ENCODE data around the gene KDM4C.

KDM4C gene

GRCh38 chr9:7195526-7195925, 437.8 kb downstream of the KDM4C start:
- TF ChIP-seq YY1 (IDR thresholded peaks at IDR 0.05; ENCODE audit: low read depth) = no peak
- no peak for TF ChIP-seq CREB1 (IDR thresholded peaks at IDR 0.05; ENCODE audit: low read depth)
- TF ChIP-seq EP300 (IDR thresholded peaks at IDR 0.05; ENCODE audit: borderline replicate concordance) = no peak
- TF ChIP-seq, protein P1, sequence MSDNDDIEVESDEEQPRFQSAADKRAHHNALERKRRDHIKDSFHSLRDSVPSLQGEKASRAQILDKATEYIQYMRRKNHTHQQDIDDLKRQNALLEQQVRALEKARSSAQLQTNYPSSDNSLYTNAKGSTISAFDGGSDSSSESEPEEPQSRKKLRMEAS (IDR thresholded peaks at IDR 0.05) = no peak

GRCh38 chr9:7196467-7196866, 438.7 kb downstream of the KDM4C start:
- TF ChIP-seq EGR1 (IDR thresholded peaks at IDR 0.05) (no peak), EP300 (IDR thresholded peaks at IDR 0.05; ENCODE audit: borderline replicate concordance) (no peak), CREB1 (IDR thresholded peaks at IDR 0.05; ENCODE audit: low read depth) (no peak), YY1 (IDR thresholded peaks at IDR 0.05; ENCODE audit: low read depth) (no peak), RAD21 (IDR thresholded peaks at IDR 0.05; ENCODE audit: low read depth) (no peak), TCF12 (IDR thresholded peaks at IDR 0.05; ENCODE audit: low read depth) (no peak), ZBTB7A (IDR thresholded peaks at IDR 0.05; ENCODE audit: low read depth) (no peak), USF1 (IDR thresholded peaks at IDR 0.05) (no peak), TAF1 (IDR thresholded peaks at IDR 0.05; ENCODE audit: low read depth) (no peak), CEBPB (IDR thresholded peaks at IDR 0.05) (no peak), NFIC (IDR thresholded peaks at IDR 0.05) (no peak), FOXM1 (IDR thresholded peaks at IDR 0.05; ENCODE audit: borderline replicate concordance, low read depth) (no peak), TEAD4 (IDR thresholded peaks at IDR 0.05) (no peak)
- TF ChIP-seq, protein P2, sequence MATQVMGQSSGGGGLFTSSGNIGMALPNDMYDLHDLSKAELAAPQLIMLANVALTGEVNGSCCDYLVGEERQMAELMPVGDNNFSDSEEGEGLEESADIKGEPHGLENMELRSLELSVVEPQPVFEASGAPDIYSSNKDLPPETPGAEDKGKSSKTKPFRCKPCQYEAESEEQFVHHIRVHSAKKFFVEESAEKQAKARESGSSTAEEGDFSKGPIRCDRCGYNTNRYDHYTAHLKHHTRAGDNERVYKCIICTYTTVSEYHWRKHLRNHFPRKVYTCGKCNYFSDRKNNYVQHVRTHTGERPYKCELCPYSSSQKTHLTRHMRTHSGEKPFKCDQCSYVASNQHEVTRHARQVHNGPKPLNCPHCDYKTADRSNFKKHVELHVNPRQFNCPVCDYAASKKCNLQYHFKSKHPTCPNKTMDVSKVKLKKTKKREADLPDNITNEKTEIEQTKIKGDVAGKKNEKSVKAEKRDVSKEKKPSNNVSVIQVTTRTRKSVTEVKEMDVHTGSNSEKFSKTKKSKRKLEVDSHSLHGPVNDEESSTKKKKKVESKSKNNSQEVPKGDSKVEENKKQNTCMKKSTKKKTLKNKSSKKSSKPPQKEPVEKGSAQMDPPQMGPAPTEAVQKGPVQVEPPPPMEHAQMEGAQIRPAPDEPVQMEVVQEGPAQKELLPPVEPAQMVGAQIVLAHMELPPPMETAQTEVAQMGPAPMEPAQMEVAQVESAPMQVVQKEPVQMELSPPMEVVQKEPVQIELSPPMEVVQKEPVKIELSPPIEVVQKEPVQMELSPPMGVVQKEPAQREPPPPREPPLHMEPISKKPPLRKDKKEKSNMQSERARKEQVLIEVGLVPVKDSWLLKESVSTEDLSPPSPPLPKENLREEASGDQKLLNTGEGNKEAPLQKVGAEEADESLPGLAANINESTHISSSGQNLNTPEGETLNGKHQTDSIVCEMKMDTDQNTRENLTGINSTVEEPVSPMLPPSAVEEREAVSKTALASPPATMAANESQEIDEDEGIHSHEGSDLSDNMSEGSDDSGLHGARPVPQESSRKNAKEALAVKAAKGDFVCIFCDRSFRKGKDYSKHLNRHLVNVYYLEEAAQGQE (IDR thresholded peaks at IDR 0.05; ENCODE audit: low read depth) = no peak
- TF ChIP-seq, protein P1 (IDR thresholded peaks at IDR 0.05) = no peak

GRCh38 chr9:7201196-7201595, 443.4 kb downstream of the KDM4C start:
- no peak for TF ChIP-seq FOXM1 (IDR thresholded peaks at IDR 0.05; ENCODE audit: borderline replicate concordance, low read depth)
- TF ChIP-seq YY1 (IDR thresholded peaks at IDR 0.05; ENCODE audit: low read depth) = no peak
- TF ChIP-seq NFIC (IDR thresholded peaks at IDR 0.05) = no peak

GRCh38 chr9:7205806-7206205, 448.0 kb downstream of the KDM4C start:
- TF ChIP-seq EGR1 (IDR thresholded peaks at IDR 0.05) (no peak), ZBTB7A (IDR thresholded peaks at IDR 0.05; ENCODE audit: low read depth) (no peak), CREB1 (IDR thresholded peaks at IDR 0.05; ENCODE audit: low read depth) (no peak), USF1 (IDR thresholded peaks at IDR 0.05) (no peak), FOXM1 (IDR thresholded peaks at IDR 0.05; ENCODE audit: borderline replicate concordance, low read depth) (no peak), RAD21 (IDR thresholded peaks at IDR 0.05; ENCODE audit: low read depth) (no peak), CEBPB (IDR thresholded peaks at IDR 0.05) (no peak), EP300 (IDR thresholded peaks at IDR 0.05; ENCODE audit: borderline replicate concordance) (no peak)
- TF ChIP-seq, protein P2 (IDR thresholded peaks at IDR 0.05; ENCODE audit: low read depth) = no peak
- TF ChIP-seq, protein P1 (IDR thresholded peaks at IDR 0.05) = no peak

GRCh38 chr9:7206221-7206758, 448.5 kb downstream of the KDM4C start:
- TF ChIP-seq EGR1 (IDR thresholded peaks at IDR 0.05) = no peak
- TF ChIP-seq USF1 (IDR thresholded peaks at IDR 0.05) = no peak
- no peak for TF ChIP-seq TAF1 (IDR thresholded peaks at IDR 0.05; ENCODE audit: low read depth)
- TF ChIP-seq FOXM1 (IDR thresholded peaks at IDR 0.05; ENCODE audit: borderline replicate concordance, low read depth) = no peak
- no peak for TF ChIP-seq TCF12 (IDR thresholded peaks at IDR 0.05; ENCODE audit: low read depth)
- no peak for TF ChIP-seq CEBPB (IDR thresholded peaks at IDR 0.05)
- TF ChIP-seq CREB1 (IDR thresholded peaks at IDR 0.05; ENCODE audit: low read depth) = no peak
- no peak for TF ChIP-seq ZBTB7A (IDR thresholded peaks at IDR 0.05; ENCODE audit: low read depth)
- TF ChIP-seq TEAD4 (IDR thresholded peaks at IDR 0.05) = no peak
- TF ChIP-seq YY1 (IDR thresholded peaks at IDR 0.05; ENCODE audit: low read depth) = no peak
- TF ChIP-seq, protein P1 (IDR thresholded peaks at IDR 0.05) = no peak
- TF ChIP-seq, protein P2 (IDR thresholded peaks at IDR 0.05; ENCODE audit: low read depth) = no peak
- no peak for TF ChIP-seq RAD21 (IDR thresholded peaks at IDR 0.05; ENCODE audit: low read depth)
- TF ChIP-seq NFIC (IDR thresholded peaks at IDR 0.05) = no peak
- TF ChIP-seq EP300 (IDR thresholded peaks at IDR 0.05; ENCODE audit: borderline replicate concordance) = no peak
